ENCODE data around the gene GSG1L2. TPM values are rescaled to one million over a fixed set of nuclear protein-coding genes. Genes with fewer than 3 reads are reported as not detected.

The GSG1L2 gene
- total RNA-seq, 2 donors from 2014 or later: not detected

DNA sequence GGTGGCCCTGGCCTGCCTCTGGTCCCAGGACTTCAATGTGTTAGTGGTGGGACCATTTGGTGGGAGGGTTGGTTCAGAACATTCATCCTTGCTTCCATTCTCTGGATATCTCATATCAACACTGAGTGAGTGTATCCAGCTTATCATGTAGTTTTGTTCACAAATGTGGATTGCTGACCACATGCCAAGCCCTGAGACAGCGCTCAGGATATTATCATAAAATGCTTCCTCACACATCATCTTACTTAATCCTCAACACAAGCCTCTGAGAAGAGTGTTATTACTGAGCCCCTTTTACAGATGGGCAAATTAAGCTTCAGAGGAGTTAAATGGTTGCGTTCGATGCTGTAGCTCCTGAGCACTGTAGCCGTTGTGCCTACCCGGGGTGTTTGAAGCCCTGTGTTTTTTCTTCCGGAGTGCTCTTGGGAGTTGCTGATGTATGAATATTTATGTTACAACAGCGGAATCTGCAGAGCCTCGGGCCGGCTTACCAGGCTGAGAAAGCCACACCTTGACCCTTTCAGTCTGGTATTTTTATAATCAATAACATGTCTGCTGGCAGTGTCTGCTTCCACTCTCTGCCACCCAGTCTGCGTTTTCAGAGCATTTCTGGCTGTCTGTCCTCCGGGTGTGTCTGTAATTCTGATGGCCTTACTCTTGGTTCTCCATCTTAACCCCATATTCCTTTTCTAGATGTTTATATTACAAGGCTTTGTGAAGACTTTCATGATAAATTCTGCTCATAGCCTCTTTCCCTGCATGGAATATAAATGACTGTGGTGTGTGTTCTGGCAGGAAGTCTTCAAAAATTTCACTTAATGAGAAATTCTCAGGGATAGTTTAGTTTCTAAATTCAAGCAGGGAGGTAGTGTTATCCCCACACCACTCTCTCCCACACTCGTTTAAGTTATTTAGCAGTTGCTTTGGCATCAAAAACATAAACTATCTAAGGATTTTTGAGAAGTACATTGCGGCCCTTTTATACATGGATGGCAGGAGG, 6.7 kb upstream of the GSG1L2 start:
- Histone ChIP-seq H3K27ac (no peak overlapping the region), H3K36me3 (replicated peaks in 1 of 2; ENCODE audit: insufficient read depth in 1 of 2, low read depth in 2 of 2) (no peaks in the 10 kb centered on the region), H3K4me1 (no peaks in the 10 kb centered on the region), H3K9me3 (no peaks in the 10 kb centered on the region), H3K4me3 (no peak overlapping the region), H3K27me3 (peaks cover 0 to 3% of the 10 kb centered on the region in 2 donors)
- intact Hi-C loops (cut with DNase I): no loop called here
- 31 to 33% methylated on average over 13 of the region's 13 CpGs for WGBS, 2 donors
- no peak for TF ChIP-seq POLR2A (IDR thresholded peaks at IDR 0.05)
- no peak for DNase-seq
- ATAC-seq: no peak

DNA sequence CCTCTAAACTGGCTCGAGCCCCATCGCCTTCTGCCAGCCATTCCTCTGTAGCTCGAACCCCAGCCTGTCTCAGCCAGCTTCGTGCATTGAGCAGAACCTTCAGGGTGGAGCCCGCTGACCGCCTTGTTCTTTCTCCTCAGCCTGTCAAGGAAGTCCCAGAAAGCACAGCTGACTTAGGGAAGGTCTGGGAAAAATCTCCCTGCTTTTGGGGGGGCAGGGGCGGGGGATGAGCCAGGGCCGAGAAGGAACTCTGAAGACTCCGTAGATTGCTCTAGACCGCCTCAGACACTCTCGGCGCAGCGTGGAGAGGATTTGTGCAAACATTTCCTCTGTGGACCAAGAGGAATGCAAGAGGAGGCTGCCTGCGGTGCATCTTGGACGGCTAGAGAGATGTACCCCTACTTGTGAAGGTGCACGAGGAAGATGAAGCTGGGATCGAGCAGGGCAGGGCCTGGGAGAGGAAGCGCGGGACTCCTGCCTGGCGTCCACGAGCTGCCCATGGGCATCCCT, 3.8 kb upstream of the GSG1L2 start, which contains the start of gene GLP2R:
TSS of gene GLP2R (plus strand) at position 284 of the 510 bp plus-strand sequence. CDS start at position 424, 140 bp downstream.
- Histone ChIP-seq H3K27ac (no peak within 1 kb of the TSS), H3K4me1 (no peaks in the 10 kb centered on the region), H3K4me3 (no peak within 1 kb of the TSS), H3K27me3 (peaks cover 0 to 3% of the 10 kb centered on the region in 2 donors), H3K36me3 (replicated peaks in 1 of 2; ENCODE audit: insufficient read depth in 1 of 2, low read depth in 2 of 2) (no peaks in the 10 kb centered on the region), H3K9me3 (no peaks in the 10 kb centered on the region)
- ATAC-seq (no peak), DNase-seq (no peak)
- intact Hi-C loops (cut with DNase I): no loop called here
- 37% methylated on average over 17 to 20 of the region's 21 CpGs for WGBS, 2 donors
- no peak for TF ChIP-seq POLR2A (IDR thresholded peaks at IDR 0.05)
- TF ChIP-seq, protein P1, sequence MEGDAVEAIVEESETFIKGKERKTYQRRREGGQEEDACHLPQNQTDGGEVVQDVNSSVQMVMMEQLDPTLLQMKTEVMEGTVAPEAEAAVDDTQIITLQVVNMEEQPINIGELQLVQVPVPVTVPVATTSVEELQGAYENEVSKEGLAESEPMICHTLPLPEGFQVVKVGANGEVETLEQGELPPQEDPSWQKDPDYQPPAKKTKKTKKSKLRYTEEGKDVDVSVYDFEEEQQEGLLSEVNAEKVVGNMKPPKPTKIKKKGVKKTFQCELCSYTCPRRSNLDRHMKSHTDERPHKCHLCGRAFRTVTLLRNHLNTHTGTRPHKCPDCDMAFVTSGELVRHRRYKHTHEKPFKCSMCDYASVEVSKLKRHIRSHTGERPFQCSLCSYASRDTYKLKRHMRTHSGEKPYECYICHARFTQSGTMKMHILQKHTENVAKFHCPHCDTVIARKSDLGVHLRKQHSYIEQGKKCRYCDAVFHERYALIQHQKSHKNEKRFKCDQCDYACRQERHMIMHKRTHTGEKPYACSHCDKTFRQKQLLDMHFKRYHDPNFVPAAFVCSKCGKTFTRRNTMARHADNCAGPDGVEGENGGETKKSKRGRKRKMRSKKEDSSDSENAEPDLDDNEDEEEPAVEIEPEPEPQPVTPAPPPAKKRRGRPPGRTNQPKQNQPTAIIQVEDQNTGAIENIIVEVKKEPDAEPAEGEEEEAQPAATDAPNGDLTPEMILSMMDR (IDR thresholded peaks at IDR 0.05): no peak

DNA sequence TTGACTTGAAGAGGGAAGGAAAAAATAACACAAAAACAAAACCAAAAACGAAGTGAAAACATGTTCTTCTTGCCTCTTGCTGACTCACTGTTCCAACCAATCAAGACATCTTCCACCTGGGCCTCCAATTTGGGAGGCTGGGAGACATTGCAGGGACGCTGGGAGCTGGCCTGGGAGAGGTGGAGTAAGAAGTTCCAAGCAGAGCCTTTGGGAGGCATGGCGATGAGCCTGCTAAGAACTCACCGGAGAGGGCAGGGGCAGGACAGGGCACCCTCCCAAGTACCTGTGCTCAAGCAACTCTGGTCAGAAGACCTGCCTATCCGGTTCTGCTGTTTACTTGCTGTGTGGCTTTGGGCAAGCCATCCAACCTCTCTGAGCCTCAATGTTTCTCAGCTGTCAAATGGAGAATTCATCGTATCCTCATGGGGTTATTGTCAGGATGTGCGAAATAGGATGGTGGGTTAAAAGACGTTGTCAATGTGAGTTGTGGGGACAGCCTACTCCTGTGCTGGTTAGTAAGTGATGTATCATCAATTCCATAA, 3.0 kb upstream of the GSG1L2 start:
- intact Hi-C loops (cut with DNase I): no loop called here
- H3K27me3 ChIP-seq: peaks cover 0 to 3% of the 10 kb centered on the region in 2 donors
- no peak overlapping the region for H3K27ac ChIP-seq
- WGBS, 2 donors: 54 to 57% methylated on average over 5 to 8 of the region's 8 CpGs
- TF ChIP-seq, protein P1 (IDR thresholded peaks at IDR 0.05): no peak
- no peak for TF ChIP-seq POLR2A (IDR thresholded peaks at IDR 0.05)
- no peaks in the 10 kb centered on the region for H3K4me1 ChIP-seq
- ATAC-seq (no peak), DNase-seq (no peak)
- no peaks in the 10 kb centered on the region for H3K36me3 ChIP-seq (replicated peaks in 1 of 2; ENCODE audit: insufficient read depth in 1 of 2, low read depth in 2 of 2)
- H3K4me3 ChIP-seq: no peak overlapping the region
- no peaks in the 10 kb centered on the region for H3K9me3 ChIP-seq

DNA sequence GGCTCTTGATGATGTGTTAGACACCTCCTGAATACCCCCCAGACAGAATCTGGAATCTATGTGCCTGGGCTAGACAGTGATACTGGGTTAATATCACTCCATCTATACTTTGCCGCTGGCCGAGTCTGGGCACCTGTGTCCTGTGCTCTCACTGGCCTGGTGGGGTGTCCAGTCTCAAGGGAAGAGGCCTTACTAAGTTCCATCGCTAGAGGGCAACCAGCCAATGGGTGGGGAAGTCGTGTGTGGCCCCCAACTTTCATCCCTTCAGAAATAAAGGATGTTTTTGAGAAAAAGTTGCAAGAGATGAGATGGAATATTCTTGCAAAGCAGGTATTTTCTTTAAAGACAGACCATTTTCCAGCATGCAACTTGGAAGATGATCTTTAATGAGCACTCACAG, 2.2 kb upstream of the GSG1L2 start:
- Histone ChIP-seq H3K27me3 (peaks cover 0 to 3% of the 10 kb centered on the region in 2 donors), H3K36me3 (replicated peaks in 1 of 2; ENCODE audit: insufficient read depth in 1 of 2, low read depth in 2 of 2) (no peaks in the 10 kb centered on the region), H3K4me1 (no peaks in the 10 kb centered on the region), H3K27ac (no peak overlapping the region), H3K4me3 (no peak overlapping the region), H3K9me3 (no peaks in the 10 kb centered on the region)
- ATAC-seq: no peak
- no peak for DNase-seq
- intact Hi-C loops (cut with DNase I): no loop called here
- 30 to 47% methylated on average over 2 to 4 of the region's 4 CpGs for WGBS, 2 donors
- TF ChIP-seq POLR2A (IDR thresholded peaks at IDR 0.05): no peak
- TF ChIP-seq, protein P1 (IDR thresholded peaks at IDR 0.05): no peak

DNA sequence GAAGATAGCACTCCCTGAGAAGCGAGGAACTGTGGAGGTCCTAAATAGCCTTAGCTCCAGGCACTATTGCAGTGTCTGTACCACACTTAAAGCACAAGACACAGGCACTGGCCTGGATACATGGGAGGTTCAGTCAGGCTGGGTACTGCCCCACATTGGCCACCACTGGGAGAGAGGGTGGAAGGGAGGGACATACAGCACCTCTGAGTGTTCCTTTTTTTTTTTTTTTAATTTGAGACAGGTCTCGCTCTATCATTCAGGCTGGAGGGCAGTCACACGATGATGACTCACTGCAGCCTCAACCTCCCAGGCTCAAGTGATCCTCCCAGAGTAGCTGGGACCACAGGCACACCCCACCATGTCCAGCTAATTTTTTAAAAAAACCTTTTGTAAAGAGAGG, 1.4 kb downstream of the GSG1L2 start:
- Histone ChIP-seq H3K27ac (no peak overlapping the region), H3K36me3 (replicated peaks in 1 of 2; ENCODE audit: insufficient read depth in 1 of 2, low read depth in 2 of 2) (no peaks in the 10 kb centered on the region), H3K27me3 (no peaks in the 10 kb centered on the region), H3K4me3 (no peak overlapping the region), H3K9me3 (no peaks in the 10 kb centered on the region), H3K4me1 (no peaks in the 10 kb centered on the region)
- WGBS, 2 donors: 41 to 74% methylated on average over 3 of the region's 3 CpGs
- intact Hi-C loops (cut with DNase I): no loop called here
- TF ChIP-seq, protein P1 (IDR thresholded peaks at IDR 0.05): no peak
- no peak for TF ChIP-seq POLR2A (IDR thresholded peaks at IDR 0.05)
- DNase-seq (no peak), ATAC-seq (no peak)
